ENCODE measurements around the gene UTS2R. TPM values are rescaled to one million over a fixed set of nuclear protein-coding genes. Genes with fewer than 3 reads are reported as not detected.

UTS2R gene
- polyA plus RNA-seq, 1 donor, result 0.40 TPM

- no peak for DNase-seq
These were observed 17.8 kb downstream of the UTS2R start for GRCh38 chr17:82389379-82389778.

- no peak for DNase-seq
These were observed 18.7 kb downstream of the UTS2R start for GRCh38 chr17:82390015-82390859.

GRCh38 chr17:82390860-82391435 is 19.4 kb downstream of the UTS2R start:
- no peak for DNase-seq

- no peak for DNase-seq
These were observed 20.0 kb downstream of the UTS2R start for GRCh38 chr17:82391496-82392066.

- DNase-seq, result no peak
These were observed 20.8 kb downstream of the UTS2R start for GRCh38 chr17:82392209-82392920.

- DNase-seq, result no peak
These were observed 21.4 kb downstream of the UTS2R start for GRCh38 chr17:82392941-82393340.

- no peak for DNase-seq
These were observed 22.7 kb downstream of the UTS2R start for GRCh38 chr17:82394278-82394677.

- no peak for DNase-seq
These were observed 25.3 kb downstream of the UTS2R start for GRCh38 chr17:82396601-82397435.

- no peak for DNase-seq
These were observed 26.1 kb downstream of the UTS2R start for GRCh38 chr17:82397449-82398335.

- DNase-seq, result no peak
These were observed 27.5 kb downstream of the UTS2R start for GRCh38 chr17:82399041-82399441.

- DNase-seq, result no peak
These were observed 28.1 kb downstream of the UTS2R start for GRCh38 chr17:82399601-82400101.

- no peak for DNase-seq
These were observed 28.6 kb downstream of the UTS2R start for GRCh38 chr17:82400206-82400605.

- DNase-seq, result no peak
These were observed 29.3 kb downstream of the UTS2R start for GRCh38 chr17:82400830-82401229.

- no peak for DNase-seq
These were observed 31.3 kb downstream of the UTS2R start for GRCh38 chr17:82402865-82403264.

GRCh38 chr17:82403662-82404660 is 32.4 kb downstream of the UTS2R start:
- no peak for DNase-seq

GRCh38 chr17:82405051-82405450 is 33.5 kb downstream of the UTS2R start:
- no peak for DNase-seq

GRCh38 chr17:82406131-82406671 is 34.6 kb downstream of the UTS2R start:
- DNase-seq, result no peak

- DNase-seq, result no peak
These were observed 35.7 kb downstream of the UTS2R start for GRCh38 chr17:82407255-82407654.

All from left kidney (tissue), 2 donors.